ENCODE results near the gene KLF4.

KLF4 gene

DNA sequence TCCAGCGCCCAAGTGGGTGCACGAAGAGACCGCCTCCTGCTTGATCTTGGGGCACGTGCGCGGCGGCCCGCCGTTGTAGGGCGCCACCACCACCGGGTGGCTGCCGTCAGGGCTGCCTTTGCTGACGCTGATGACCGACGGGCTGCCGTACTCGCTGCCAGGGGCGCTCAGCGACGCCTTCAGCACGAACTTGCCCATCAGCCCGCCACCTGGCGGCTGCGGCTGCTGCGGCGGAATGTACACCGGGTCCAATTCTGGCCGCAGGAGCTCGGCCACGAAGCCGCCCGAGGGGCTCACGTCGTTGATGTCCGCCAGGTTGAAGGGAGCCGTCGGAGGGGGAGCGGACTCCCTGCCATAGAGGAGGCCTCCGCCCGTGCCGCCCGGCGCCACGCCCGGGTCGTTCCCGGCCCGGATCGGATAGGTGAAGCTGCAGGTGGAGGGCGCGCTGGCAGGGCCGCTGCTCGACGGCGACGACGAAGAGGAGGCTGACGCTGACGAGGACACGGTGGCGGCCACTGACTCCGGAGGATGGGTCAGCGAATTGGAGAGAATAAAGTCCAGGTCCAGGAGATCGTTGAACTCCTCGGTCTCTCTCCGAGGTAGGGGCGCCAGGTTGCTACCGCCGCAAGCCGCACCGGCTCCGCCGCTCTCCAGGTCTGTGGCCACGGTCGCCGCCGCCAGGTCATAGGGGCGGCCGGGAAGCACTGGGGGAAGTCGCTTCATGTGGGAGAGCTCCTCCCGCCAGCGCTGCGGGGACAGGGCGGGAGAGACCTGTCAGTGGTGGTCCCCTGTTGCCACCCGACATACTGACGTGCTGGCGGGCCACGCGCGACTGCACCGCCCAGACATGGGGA lies 1.8 kb downstream of the KLF4 start:
- DNase-seq: no peak

GRCh38 chr9:107486674-107487520 lies 2.7 kb downstream of the KLF4 start:
- DNase-seq: no peak

DNA sequence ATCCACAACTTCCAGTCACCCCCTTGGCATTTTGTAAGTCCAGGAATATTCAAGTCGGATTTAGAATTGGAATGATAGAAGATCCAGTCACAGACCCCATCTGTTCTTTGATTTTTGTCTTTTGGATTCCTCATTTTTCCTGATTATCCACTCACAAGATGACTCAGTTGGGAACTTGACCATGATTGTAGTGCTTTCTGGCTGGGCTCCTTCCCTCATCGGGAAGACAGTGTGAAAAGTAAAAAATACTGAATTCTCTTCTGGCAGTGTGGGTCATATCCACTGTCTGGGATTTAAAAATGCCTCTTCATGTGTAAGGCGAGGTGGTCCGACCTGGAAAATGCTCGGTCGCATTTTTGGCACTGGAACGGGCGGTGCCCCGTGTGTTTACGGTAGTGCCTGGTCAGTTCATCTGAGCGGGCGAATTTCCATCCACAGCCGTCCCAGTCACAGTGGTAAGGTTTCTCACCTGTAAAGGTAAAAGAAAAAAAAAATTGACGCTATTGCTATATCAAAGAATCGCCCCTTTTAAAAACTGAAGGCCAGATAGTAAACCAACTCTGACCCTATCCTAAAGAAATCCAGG lies 4.0 kb downstream of the KLF4 start:
- no peak for DNase-seq

- DNase-seq: peak; percentile 60
These were observed 5.3 kb downstream of the KLF4 start for GRCh38 chr9:107484117-107484723.

GRCh38 chr9:107483666-107484065 lies 5.9 kb downstream of the KLF4 start:
- DNase-seq: no peak

DNA sequence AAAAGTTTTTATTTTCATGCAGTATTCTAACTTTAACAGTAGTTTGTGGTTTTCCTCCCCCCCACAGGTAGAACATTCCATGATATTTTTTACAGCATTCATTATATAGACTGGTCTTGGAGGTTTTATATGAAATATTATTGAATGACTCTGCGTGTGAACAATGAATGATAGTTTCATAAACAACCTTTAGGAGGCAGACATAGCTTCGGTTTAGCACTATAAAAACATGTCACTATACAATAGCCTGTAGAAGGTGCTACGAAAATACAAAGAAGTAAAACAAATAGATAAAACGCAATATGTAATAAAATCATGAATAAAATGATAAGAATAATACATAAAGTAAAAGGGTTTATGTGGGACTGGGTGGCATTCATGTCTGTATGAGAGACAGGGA lies 8.5 kb downstream of the KLF4 start:
- no peak for DNase-seq

DNA sequence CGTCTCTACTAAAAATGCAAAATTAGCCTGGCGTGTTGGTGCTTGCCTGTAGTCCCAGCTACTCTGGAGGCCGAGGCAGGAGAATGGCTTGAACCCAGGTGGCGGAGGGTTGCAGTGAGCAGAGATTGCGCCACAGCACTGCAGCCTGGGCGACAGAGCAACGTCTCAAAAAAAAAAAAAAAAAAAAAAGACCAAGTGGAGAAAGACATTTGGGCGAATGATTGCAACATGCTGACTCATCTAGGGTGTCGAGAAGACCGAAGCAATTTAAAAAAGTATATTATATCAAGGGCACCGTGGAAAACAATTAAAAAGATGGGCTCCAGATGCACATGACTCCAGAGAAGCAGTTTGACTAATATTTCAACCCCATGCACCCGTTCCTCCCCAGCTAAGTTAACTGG lies 9.2 kb downstream of the KLF4 start:
- no peak for DNase-seq

- no peak for DNase-seq
These were observed 10.8 kb downstream of the KLF4 start for GRCh38 chr9:107478805-107479204.

DNA sequence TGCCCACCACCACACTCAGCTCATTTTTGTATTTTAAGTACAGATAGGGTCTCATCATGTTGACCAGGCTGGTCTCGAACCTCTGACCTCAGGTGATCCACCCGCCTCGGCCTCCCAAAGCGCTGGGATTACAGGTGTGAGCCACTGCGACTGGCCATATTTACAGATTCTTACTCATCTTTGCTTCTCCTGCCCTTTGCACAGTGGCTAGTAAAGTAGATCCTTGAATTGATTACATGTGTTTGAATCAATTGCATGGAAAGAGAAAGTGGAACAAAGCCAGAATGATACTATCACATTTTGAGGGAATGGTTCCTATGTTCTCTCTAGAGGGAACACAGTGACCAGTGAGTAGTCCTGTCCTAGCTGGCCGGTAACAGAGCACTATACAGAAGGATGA lies 15.4 kb downstream of the KLF4 start:
- DNase-seq: no peak

DNA sequence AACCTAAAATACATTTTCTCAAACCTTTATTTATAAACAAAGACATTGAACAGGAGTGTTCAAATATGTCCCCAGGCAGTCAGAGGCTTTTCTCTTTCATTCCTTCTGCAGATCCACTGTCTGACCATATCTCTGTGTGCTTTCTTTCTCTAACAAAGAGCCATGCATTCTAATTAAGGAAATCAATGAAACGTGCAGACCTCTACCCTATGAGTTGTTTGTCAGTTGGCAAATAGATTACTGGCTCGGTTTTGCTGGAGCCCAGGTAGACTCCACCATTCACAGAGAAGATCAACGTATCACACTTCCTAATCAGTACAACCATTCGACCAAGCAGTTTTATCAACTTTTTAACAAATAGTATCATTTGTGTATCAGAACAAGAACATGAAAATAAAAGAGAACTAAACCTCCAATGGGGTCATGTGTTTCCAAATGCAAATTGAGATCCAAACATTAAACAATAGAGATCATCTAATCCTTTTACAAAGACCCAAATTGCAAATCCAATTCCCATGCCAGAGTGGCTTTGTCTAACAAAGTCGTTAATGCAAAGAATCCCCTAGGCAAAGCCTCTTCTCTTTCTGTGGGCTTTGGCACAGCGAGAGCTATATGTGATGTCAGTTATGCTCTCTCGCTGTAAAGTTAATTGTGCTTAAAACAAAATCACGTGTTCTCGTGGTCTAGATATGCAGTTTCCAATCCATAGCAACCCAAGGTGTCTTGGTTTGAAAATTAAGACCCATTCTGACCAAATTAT lies 16.8 kb downstream of the KLF4 start:
- no peak for DNase-seq

DNA sequence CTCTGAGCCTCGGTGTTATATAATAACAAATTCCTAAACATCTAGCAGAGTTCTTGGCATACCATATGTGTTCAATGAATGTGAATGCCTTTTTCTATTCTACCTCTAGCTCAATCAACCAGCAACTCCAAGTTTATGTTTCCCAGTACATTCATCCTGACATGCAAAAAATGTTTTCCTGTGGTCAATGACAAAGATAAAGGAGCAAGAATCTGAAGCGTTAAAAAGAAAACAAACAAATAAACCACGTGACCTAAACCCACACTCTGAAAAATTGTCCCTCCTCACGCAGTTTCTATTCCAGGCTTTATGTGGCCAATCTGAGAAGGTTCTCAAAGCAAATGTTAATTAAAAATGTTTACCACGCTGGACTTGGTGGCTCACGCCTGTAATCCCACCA lies 18.0 kb downstream of the KLF4 start:
- DNase-seq: no peak

GRCh38 chr9:107467416-107467815 lies 22.2 kb downstream of the KLF4 start:
- DNase-seq: no peak

DNA sequence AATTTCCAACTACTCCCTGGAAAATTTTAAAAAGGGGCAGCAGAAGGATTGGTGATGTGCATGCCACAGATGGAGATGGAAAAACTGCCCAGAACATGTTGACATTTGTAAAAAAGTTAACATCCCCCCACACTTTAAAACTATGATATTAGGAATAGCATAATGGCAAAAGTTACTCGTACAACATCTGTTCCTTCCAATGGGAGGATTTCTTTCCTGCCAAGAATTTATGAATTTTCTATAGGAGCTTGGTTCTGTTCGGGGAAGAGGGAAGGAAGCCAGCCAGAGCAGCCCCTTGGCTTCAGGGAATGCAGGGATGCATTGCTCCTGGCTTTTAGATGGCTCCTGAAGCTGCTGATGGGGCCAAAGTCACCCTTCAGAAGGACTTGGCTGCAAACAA lies 22.7 kb downstream of the KLF4 start:
- no peak for DNase-seq

DNA sequence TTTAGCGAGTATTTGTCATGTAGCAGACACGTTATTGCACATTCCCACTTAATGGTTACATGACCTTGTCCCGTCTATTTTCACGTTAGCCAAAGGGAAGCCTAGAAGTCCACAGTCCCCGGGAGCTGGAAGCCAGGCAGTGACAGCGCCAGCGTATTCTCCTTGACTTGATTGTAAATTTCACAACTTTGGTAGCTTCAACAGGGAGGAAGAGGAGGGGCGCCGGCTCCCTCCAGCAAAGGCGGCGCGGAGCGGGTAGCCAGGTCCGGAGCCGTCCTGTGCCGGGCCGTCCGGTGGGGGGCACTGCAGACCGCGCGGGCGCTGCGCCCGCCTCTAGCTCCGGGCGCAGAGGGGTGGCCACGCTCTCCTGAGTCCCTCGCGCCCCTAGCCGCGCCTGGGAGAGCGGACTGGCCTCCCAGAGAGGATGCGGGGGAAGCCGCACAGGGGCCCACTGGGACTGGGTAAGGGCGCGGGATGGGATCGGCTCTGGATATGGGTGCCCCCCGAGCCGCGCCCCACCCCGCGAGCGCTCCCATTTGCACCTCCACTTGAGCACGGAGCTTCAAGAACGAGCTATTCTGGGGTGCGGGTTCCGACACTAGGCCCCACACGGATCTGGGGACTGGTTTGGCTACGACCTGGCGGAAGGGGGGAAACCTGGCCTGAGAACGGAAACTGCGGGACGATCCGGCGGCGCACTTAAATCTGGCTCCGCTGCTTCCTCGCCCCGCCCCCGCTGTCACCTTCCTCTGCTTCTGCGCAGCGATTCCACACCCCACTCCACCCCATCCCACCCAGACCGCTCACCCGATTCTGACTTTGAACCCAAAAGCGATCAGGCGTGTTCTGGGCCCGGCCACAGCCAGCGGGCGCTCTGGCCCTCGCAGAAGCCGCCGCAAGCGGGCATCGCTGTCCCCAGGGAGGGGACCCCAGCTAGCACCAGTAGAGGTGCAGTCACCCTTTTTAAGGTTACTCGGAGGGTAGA lies 23.8 kb downstream of the KLF4 start:
- DNase-seq: no peak

DNA sequence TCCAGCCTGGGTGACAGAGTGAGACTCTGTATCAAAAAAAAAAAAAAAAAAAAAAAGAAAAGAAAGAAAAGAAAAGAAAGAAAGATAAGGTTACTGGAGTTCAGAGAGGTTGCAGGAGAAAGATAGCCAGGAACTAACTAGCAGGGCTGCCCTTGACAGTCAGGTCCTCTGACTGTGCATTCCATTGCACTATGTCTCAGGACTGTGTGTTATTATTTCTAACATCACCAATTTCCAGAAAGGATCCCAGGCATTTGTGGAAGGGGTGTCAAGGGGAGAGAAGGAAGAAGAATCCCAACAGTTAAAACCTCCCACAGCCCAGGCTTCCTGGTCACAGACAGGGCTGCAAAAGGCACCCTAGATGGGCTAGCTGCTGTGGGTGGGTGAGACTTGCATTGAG lies 25.1 kb downstream of the KLF4 start:
- no peak for DNase-seq

DNA sequence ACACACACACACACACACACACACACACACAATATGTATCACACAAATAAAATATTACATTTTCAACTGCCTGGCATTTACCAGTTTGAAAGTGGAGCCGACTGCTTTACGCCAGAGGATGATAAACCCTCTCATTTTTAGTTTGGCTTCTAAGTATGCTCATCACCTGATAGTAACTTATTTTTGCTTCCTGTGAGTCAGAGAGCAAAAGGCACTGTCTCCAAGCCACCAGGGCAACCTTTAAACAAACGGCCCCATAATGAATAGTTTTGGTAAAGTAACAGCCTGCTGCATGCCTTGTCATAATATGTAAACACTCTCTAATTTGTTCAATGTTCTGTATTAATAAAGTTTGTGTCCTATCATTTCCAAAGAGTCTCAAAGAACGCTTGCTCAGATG lies 26.9 kb downstream of the KLF4 start:
- DNase-seq: no peak

- DNase-seq: no peak
These were observed 29.2 kb downstream of the KLF4 start for GRCh38 chr9:107460153-107461023.

GRCh38 chr9:107455425-107456135 lies 34.0 kb downstream of the KLF4 start:
- no peak for DNase-seq

DNA sequence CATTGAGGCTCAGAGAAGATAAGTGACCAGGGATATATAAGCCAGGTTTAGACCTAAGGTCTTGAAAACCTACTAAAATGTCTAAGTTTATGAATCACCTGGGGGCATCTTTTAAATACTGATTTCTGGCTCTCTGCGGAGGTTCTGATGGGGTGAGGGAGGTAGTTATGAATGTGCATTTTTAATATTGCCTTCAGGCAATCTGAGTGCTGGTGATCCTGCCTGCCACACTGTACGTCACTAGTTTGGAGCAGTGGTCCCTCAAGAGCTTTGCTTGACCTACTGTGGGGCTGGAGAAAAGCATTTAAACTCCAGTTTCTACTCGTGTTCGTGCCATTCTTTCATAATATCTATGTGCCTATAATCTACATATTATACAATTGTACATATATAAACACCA lies 36.1 kb downstream of the KLF4 start:
- DNase-seq: no peak

- DNase-seq: no peak
These were observed 41.7 kb downstream of the KLF4 start for GRCh38 chr9:107447834-107448233.

Data from NCI-H1694 (cell line).